B cell (primary cell): ENCODE measurements around the gene MACO1. TPM values are rescaled to one million over a fixed set of nuclear protein-coding genes. Genes with fewer than 3 reads are reported as not detected.

Source experiments
- ATAC-seq: fragments of 200-7000 bp; cut with Tn5 transposase; one replicate; pipeline ENCODE4 v1.10.0; 2021; ENCODE audit warnings: low read depth, mild to moderate bottlenecking, moderate number of reproducible peaks, moderate library complexity
- CTCF ChIA-PET: fragments of 350-600 bp; sonication (Branson Sonifier 250); formaldehyde crosslinking; loops from one replicate; lab custom pipeline; 2021; ENCODE audit warnings: antibody characterized with exemption, inconsistent platforms; lab: Charles Lee
- POLR2A ChIA-PET: fragments of 350-600 bp; sonication (Branson Sonifier 250); formaldehyde crosslinking; loops from one replicate; lab custom pipeline; 2021; ENCODE audit warnings: antibody characterized with exemption; lab: Charles Lee
- DNase-seq: peaks from one replicate; pipeline ENCODE4 v3.0.0; 2013
- H2AFZ ChIP-seq: 2 replicates; pipeline ENCODE4 v1.6.1; 2012; ENCODE audit warnings: mild to moderate bottlenecking, low read depth, low read length; ENCODE audit not compliant: insufficient read depth, poor library complexity, severe bottlenecking
- H3K27ac ChIP-seq, 2 donors: 1 replicate in 1 of 2; 2 replicates in 1 of 2; pipeline ENCODE4 v1.5.1; 2012 to 2013; ENCODE audit warnings: low read length in 2 of 2, mild to moderate bottlenecking in 2 of 2, moderate library complexity in 1 of 2
- H3K27me3 ChIP-seq, 4 experiments: fragments of 200-600 bp in 1 of 4; sonication (generic) in 1 of 4; replicated peaks in 1 of 4; 1 replicate in 2 of 4; 2 replicates in 2 of 4; pipeline versions ENCODE4 v1.6.1 to v1.7.0; 2013 to 2016; ENCODE audit warnings: low read length in 3 of 4, mild to moderate bottlenecking in 2 of 4, mixed read lengths in 1 of 4, moderate library complexity in 1 of 4; ENCODE audit not compliant: insufficient read depth in 4 of 4, control insufficient read depth in 3 of 4; ENCODE audit errors: control extremely low read depth in 1 of 4
- H3K36me3 ChIP-seq, 2 experiments: replicated peaks in 1 of 2; 1 replicate in 1 of 2; 2 replicates in 1 of 2; pipeline versions ENCODE4 v1.6.1 to v1.7.1; 2013; ENCODE audit warnings: low read length in 1 of 2; ENCODE audit not compliant: insufficient read depth in 2 of 2, control insufficient read depth in 1 of 2; ENCODE audit errors: control extremely low read depth in 1 of 2, extremely low read depth in 1 of 2
- H3K4me1 ChIP-seq, 2 donors: fragments of 200-600 bp in 1 of 2; sonication (generic) in 1 of 2; 1 replicate in 1 of 2; 2 replicates in 1 of 2; pipeline versions ENCODE4 v1.5.1 to v1.6.1; 2013 to 2017; ENCODE audit warnings: low read length in 2 of 2; ENCODE audit not compliant: control insufficient read depth in 2 of 2, insufficient read depth in 2 of 2
- H3K4me2 ChIP-seq: replicated peaks from 2 replicates; pipeline ENCODE3; 2012; ENCODE audit warnings: mild to moderate bottlenecking, low read depth, low read length; ENCODE audit not compliant: poor library complexity, severe bottlenecking
- H3K4me3 ChIP-seq, 5 experiments: fragments of 200-600 bp in 1 of 5; sonication (generic) in 1 of 5; 1 replicate in 3 of 5; 2 replicates in 2 of 5; pipeline versions ENCODE4 v1.5.1 to v1.7.0; 2011 to 2016; ENCODE audit warnings: low read length in 4 of 5, mild to moderate bottlenecking in 4 of 5, low read depth in 2 of 5, control low read depth in 1 of 5, moderate library complexity in 1 of 5; ENCODE audit not compliant: insufficient read depth in 1 of 5; ENCODE audit errors: control extremely low read depth in 1 of 5, extremely low read depth in 1 of 5
- H3K79me2 ChIP-seq: fragments of 200-600 bp; sonication (generic); one replicate; pipeline ENCODE4 v1.6.0; 2016; ENCODE audit warnings: low read length; ENCODE audit not compliant: control insufficient read depth, insufficient read depth
- H3K9ac ChIP-seq: fragments of 200-600 bp; sonication (generic); 2 replicates; pipeline ENCODE4 v1.6.1; 2017; ENCODE audit warnings: mild to moderate bottlenecking, low read length, moderate library complexity
- H3K9me3 ChIP-seq, 3 donors: one replicate each; pipeline versions ENCODE4 v1.6.1 to v1.7.1; 2013; ENCODE audit warnings: low read length in 2 of 3; ENCODE audit not compliant: control insufficient read depth in 2 of 3, insufficient read depth in 1 of 3; ENCODE audit errors: control extremely low read depth in 1 of 3
- H4K20me1 ChIP-seq: 2 replicates; pipeline ENCODE4 v1.6.0; 2012; ENCODE audit warnings: mild to moderate bottlenecking, low read length; ENCODE audit not compliant: insufficient read depth, control insufficient read depth, poor library complexity, severe bottlenecking
- H3K27ac Mint-ChIP-seq: one replicate; pipeline ENCODE4 v1.8.0; 2021; ENCODE audit warnings: mixed read lengths
- H3K27me3 Mint-ChIP-seq: one replicate; pipeline ENCODE4 v1.8.0; 2021; ENCODE audit warnings: mixed read lengths
- H3K4me1 Mint-ChIP-seq: one replicate; pipeline ENCODE4 v1.8.0; 2021; ENCODE audit warnings: mixed read lengths
- H3K4me3 Mint-ChIP-seq: one replicate; pipeline ENCODE4 v1.8.0; 2021; ENCODE audit warnings: mixed read lengths
- H3K9me3 Mint-ChIP-seq: one replicate; pipeline ENCODE4 v1.8.0; 2022; ENCODE audit warnings: mixed read lengths; ENCODE audit not compliant: insufficient read depth
- CTCF ChIP-seq: fragments of 200-600 bp; IDR thresholded peaks from one replicate; pipeline ENCODE4 v1.8.0; 2022; ENCODE audit warnings: antibody characterized with exemption, mild to moderate bottlenecking
- EZH2 ChIP-seq: IDR thresholded peaks from 2 replicates; pipeline ENCODE4 v1.6.1; 2012; ENCODE audit warnings: borderline replicate concordance, low read depth, mild to moderate bottlenecking, moderate library complexity, low read length; ENCODE audit not compliant: insufficient read depth, poor library complexity, severe bottlenecking
- WGBS: methylation state at CpG from one replicate; pipeline ENCODE4 v1.1.5; 2013; ENCODE audit warnings: missing lambda C conversion rate; ENCODE audit not compliant: insufficient coverage; 5-methylcytosine and 5-hydroxymethylcytosine counted together
- intact Hi-C: fragments of 100-400 bp; cut with micrococcal nuclease; formaldehyde crosslinking; loops from one replicate; pipeline ENCODE4 v1.10.0; 2022
- polyA plus RNA-seq: library from polyadenylated mRNA; depleted of rRNA; stranded (reverse); fragments of >200 nt; gene quantifications from 2 replicates; pipeline ENCODE4 v1.2.3, GENCODE V29; 2012
- total RNA-seq, 2 donors: library from RNA; stranded (reverse); fragments of 120-200 nt in 1 of 2; gene quantifications; 1 replicate in 1 of 2; 2 replicates in 1 of 2; pipeline versions ENCODE4 v1.2.3 to v1.2.4, GENCODE V29; 2013 to 2022

MACO1 gene
- total and polyA plus RNA-seq, 2 donors (not counting 1 experiment from before 2014, with no cell fraction given), result 4.9 to 21.2 TPM

- WGBS, result 99% methylated on average over 8 of the region's 10 CpGs
- H3K4me2 ChIP-seq, result no peak overlapping the region
- H3K79me2 ChIP-seq, result peaks cover 8% of the 10 kb centered on the region
- intact Hi-C loops, result no loop called here
- peaks cover 18% of the 10 kb centered on the region for H3K4me1 Mint-ChIP-seq
- CTCF ChIA-PET, result interaction anchor here (1.3 kb wide), 1 partner anchor 11 kb away, joined by 4 read pairs; no protein-coding TSS in a partner anchor
- peaks cover 5 to 6% of the 10 kb centered on the region in 2 donors for H3K4me1 ChIP-seq
- no peaks in the 10 kb centered on the region for H3K27me3 ChIP-seq
- no peak overlapping the region for H2AFZ ChIP-seq
- H3K9ac ChIP-seq, result no peak overlapping the region
- no peaks in the 10 kb centered on the region for H3K27me3 Mint-ChIP-seq
- H3K36me3 ChIP-seq, result peaks cover 6 to 19% of the 10 kb centered on the region in 2 experiments
- POLR2A ChIA-PET, result interaction anchor here (0.6 kb wide), 1 partner anchor 243 kb away, joined by 7 read pairs; no protein-coding TSS in a partner anchor
- DNase-seq, result no peak
- no peak overlapping the region for H3K4me3 Mint-ChIP-seq
- peaks cover 22% of the 10 kb centered on the region for H4K20me1 ChIP-seq
- H3K9me3 Mint-ChIP-seq, result no peaks in the 10 kb centered on the region
- no peaks in the 10 kb centered on the region for H3K9me3 ChIP-seq
- no peak overlapping the region for H3K4me3 ChIP-seq
- TF ChIP-seq CTCF (no peak), EZH2 (no peak)
- H3K27ac Mint-ChIP-seq, result no peak overlapping the region
- H3K27ac ChIP-seq, result no peak overlapping the region
- ATAC-seq, result no peak
Measured at GRCh38 chr1:25484096-25484495, 53.4 kb downstream of the MACO1 start.

GRCh38 chr1:25484533-25484932 lies 53.8 kb downstream of the MACO1 start:
- CTCF ChIA-PET, result interaction anchor here (1.3 kb wide), 1 partner anchor 12 kb away, joined by 4 read pairs; no protein-coding TSS in a partner anchor
- H3K4me1 Mint-ChIP-seq, result peaks cover 18% of the 10 kb centered on the region

More at GRCh38 chr1:25484533-25484932, 53.8 kb downstream of the MACO1 start:
- POLR2A ChIA-PET, result no interaction called here
- DNase-seq (no peak), ATAC-seq (no peak)
- Histone ChIP-seq H3K79me2 (peaks cover 8% of the 10 kb centered on the region), H4K20me1 (peaks cover 22% of the 10 kb centered on the region), H3K9ac (no peak overlapping the region), H3K4me3 (no peak overlapping the region), H3K9me3 (no peaks in the 10 kb centered on the region), H3K4me2 (no peak overlapping the region), H3K27me3 (no peaks in the 10 kb centered on the region), H3K4me1 (peaks cover 5 to 6% of the 10 kb centered on the region in 2 donors), H2AFZ (no peak overlapping the region), H3K27ac (peak overlapping the region in 1 of 2 donors; percentile 52), H3K36me3 (peaks cover 7 to 23% of the 10 kb centered on the region in 2 experiments)
- Mint-ChIP-seq H3K4me3 (no peak overlapping the region), H3K27ac (peak overlapping the region; percentile 37), H3K27me3 (no peaks in the 10 kb centered on the region), H3K9me3 (no peaks in the 10 kb centered on the region)
- intact Hi-C loops, result no loop called here
- WGBS, result no CpG with 5 or more reads among the region's 1 CpG
- TF ChIP-seq CTCF, result no peak
- no peak for TF ChIP-seq EZH2
